IMR-90 (cell line): ENCODE results near the gene TMEM233.

Experiments
- CEBPB ChIP-seq: IDR thresholded peaks from 2 replicates; pipeline ENCODE4 v1.6.1; 2012; ENCODE audit warnings: low read depth, low read length, improper control_type of control experiment
- CTCF ChIP-seq: conservative IDR thresholded peaks from 2 replicates; pipeline ENCODE4 v1.5.1; 2012; ENCODE audit warnings: mild to moderate bottlenecking, low read depth, low read length, improper control_type of control experiment
- FOS ChIP-seq: fragments of 150-350 bp; IDR thresholded peaks from 2 replicates; pipeline ENCODE4 v1.6.1; 2016; ENCODE audit warnings: low read depth, low read length
- MAZ ChIP-seq: IDR thresholded peaks from 2 replicates; pipeline ENCODE4 v1.6.1; 2012; ENCODE audit warnings: low read depth, mild to moderate bottlenecking, low read length, improper control_type of control experiment, moderate library complexity, borderline replicate concordance
- RAD21 ChIP-seq: IDR thresholded peaks from 2 replicates; pipeline ENCODE4 v1.6.1; 2012; ENCODE audit warnings: low read length, improper control_type of control experiment
- RFX5 ChIP-seq: IDR thresholded peaks from 2 replicates; pipeline ENCODE4 v1.8.0; 2012; ENCODE audit warnings: low read depth, mild to moderate bottlenecking, low read length, moderate library complexity

GRCh38 chr12:119630223-119630780 lies 36.7 kb downstream of the TMEM233 start:
- TF ChIP-seq CTCF, result no peak
- no peak for TF ChIP-seq FOS
- no peak for TF ChIP-seq RAD21
- no peak for TF ChIP-seq MAZ
- TF ChIP-seq RFX5, result no peak
- no peak for TF ChIP-seq CEBPB
